Naive thymus-derived CD4-positive, alpha-beta T cell (primary cell): ENCODE results near the gene IZUMO1. TPM values are rescaled to one million over a fixed set of nuclear protein-coding genes. Genes with fewer than 3 reads are reported as not detected.
A peak's percentile ranks its signal among the peaks of the same experiment; 100 is the strongest.
"Not testable (repeated sequence)": the region's sequence is repeated elsewhere in the genome, so short reads cannot be mapped to it uniquely, and the experiment has no call there.

Experiments used
- ATAC-seq: fragments of 150-1000 bp; cut with Tn5 transposase; 2 replicates; pipeline ENCODE4 v1.10.0; 2021; ENCODE audit warnings: mild to moderate bottlenecking, moderate library complexity
- CTCF ChIA-PET: fragments of 350-600 bp; sonication (Branson Sonifier 250); formaldehyde crosslinking; loops from one replicate; lab custom pipeline; 2021; ENCODE audit warnings: antibody characterized with exemption; lab: Charles Lee
- POLR2A ChIA-PET: fragments of 350-600 bp; sonication (Branson Sonifier 250); formaldehyde crosslinking; loops from one replicate; lab custom pipeline; 2021; ENCODE audit warnings: antibody characterized with exemption, inconsistent platforms; lab: Charles Lee
- DNase-seq, 9 donors: peaks; one replicate each; pipeline versions ENCODE4 v3.0.0 to v3.0.0-alpha.2; 2020 to 2022; ENCODE audit warnings: mixed read lengths in 1 of 9
- H3K27ac ChIP-seq: one replicate; pipeline ENCODE4 v1.7.0; 2013; ENCODE audit warnings: mild to moderate bottlenecking, low read depth, low read length, moderate library complexity
- H3K27me3 ChIP-seq, 2 donors: one replicate each; pipeline ENCODE4 v1.7.0; 2013; ENCODE audit warnings: low read length in 2 of 2, mild to moderate bottlenecking in 2 of 2, moderate library complexity in 2 of 2; ENCODE audit not compliant: control insufficient read depth in 2 of 2, insufficient read depth in 2 of 2
- H3K36me3 ChIP-seq, 3 experiments: 1 replicate in 2 of 3; 2 replicates in 1 of 3; pipeline ENCODE4 v1.7.0; 2013; ENCODE audit warnings: low read length in 3 of 3, mild to moderate bottlenecking in 3 of 3, moderate library complexity in 1 of 3; ENCODE audit not compliant: insufficient read depth in 3 of 3, control insufficient read depth in 2 of 3
- H3K4me1 ChIP-seq, 2 donors: one replicate each; pipeline ENCODE4 v1.7.0; 2013; ENCODE audit warnings: low read length in 2 of 2, mild to moderate bottlenecking in 2 of 2, moderate library complexity in 1 of 2; ENCODE audit not compliant: control insufficient read depth in 2 of 2, insufficient read depth in 2 of 2
- H3K4me3 ChIP-seq: 2 replicates; pipeline ENCODE4 v1.7.0; 2013; ENCODE audit warnings: mild to moderate bottlenecking, low read length
- H3K9me3 ChIP-seq, 3 experiments: 1 replicate in 2 of 3; 2 replicates in 1 of 3; pipeline ENCODE4 v1.7.0; 2013; ENCODE audit warnings: low read length in 3 of 3; ENCODE audit not compliant: control insufficient read depth in 2 of 3
- H3K27ac Mint-ChIP-seq, 9 donors: one replicate each; pipeline ENCODE4 v1.8.0; 2020 to 2022; ENCODE audit warnings: mixed read lengths in 9 of 9, mild to moderate bottlenecking in 8 of 9, moderate library complexity in 5 of 9, inconsistent platforms in 2 of 9
- H3K27me3 Mint-ChIP-seq, 5 donors: one replicate each; pipeline ENCODE4 v1.8.0; 2021 to 2022; ENCODE audit warnings: mixed read lengths in 5 of 5, mild to moderate bottlenecking in 1 of 5
- H3K36me3 Mint-ChIP-seq, 5 donors: one replicate each; pipeline ENCODE4 v1.8.0; 2020 to 2022; ENCODE audit warnings: mixed read lengths in 5 of 5, mild to moderate bottlenecking in 3 of 5, inconsistent platforms in 1 of 5
- H3K4me1 Mint-ChIP-seq, 7 donors: one replicate each; pipeline ENCODE4 v1.8.0; 2020 to 2022; ENCODE audit warnings: mixed read lengths in 7 of 7, mild to moderate bottlenecking in 3 of 7, inconsistent platforms in 1 of 7
- H3K4me3 Mint-ChIP-seq, 10 donors: one replicate each; pipeline ENCODE4 v1.8.0; 2020 to 2022; ENCODE audit warnings: mild to moderate bottlenecking in 10 of 10, mixed read lengths in 10 of 10, moderate library complexity in 6 of 10, inconsistent platforms in 2 of 10
- H3K9me3 Mint-ChIP-seq, 11 donors: one replicate each; pipeline ENCODE4 v1.8.0; 2020 to 2022; ENCODE audit warnings: mixed read lengths in 11 of 11, mild to moderate bottlenecking in 4 of 11, inconsistent platforms in 1 of 11, moderate library complexity in 1 of 11
- intact Hi-C, 2 donors: fragments of 100-400 bp; cut with micrococcal nuclease; formaldehyde crosslinking; loops; one replicate each; pipeline ENCODE4 v1.15.1; 2023
- polyA plus RNA-seq, 2 donors: library from polyadenylated mRNA; unstranded; fragments of 300-500 nt; fragmentation: Illumina TruSeq; gene quantifications; one replicate each; pipeline ENCODE4 v1.2.3, GENCODE V29; 2021
- total RNA-seq, 6 experiments: library from RNA in 5 of 6; stranded (reverse) in 5 of 6; gene quantifications; 1 replicate in 5 of 6; 2 replicates in 1 of 6; pipeline ENCODE4 v1.2.3 and lab custom pipeline; 2021 to 2026

Gene IZUMO1
- total and polyA plus RNA-seq, 7 experiments from 2014 or later: not detected

DNA sequence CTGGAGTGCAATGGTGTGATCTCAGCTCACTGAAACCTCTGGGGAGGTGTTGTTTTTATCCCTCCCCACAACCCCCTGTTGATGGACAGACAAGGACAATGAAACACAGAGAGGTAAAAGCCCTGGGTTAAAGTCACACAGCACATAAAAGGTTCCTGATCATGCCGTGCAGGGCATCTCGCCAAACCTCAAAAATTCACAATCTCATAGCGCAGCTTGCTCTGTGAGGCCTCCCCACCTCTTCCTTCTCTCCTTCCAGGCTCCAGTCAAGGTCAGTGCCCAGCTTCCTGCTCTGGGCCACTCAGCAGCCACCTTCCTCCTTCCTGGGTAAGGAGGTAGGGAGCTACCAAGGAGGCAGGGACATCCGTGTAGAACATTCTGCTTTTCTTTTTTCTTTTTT, 48.7 kb downstream of the IZUMO1 start:
- Mint-ChIP-seq H3K27ac (no peak overlapping the region), H3K4me1 (peaks cover 7 to 18% (median 11%) of the 10 kb centered on the region in 7 donors), H3K27me3 (peaks cover 0 to 21% (median 10%) of the 10 kb centered on the region in 5 donors), H3K36me3 (peaks cover 0 to 14% (median 13%) of the 10 kb centered on the region in 5 donors), H3K4me3 (no peak overlapping the region), H3K9me3 (peaks cover 0 to 2% (median 0%) of the 10 kb centered on the region in 11 donors)
- no peak for DNase-seq
- peaks cover 0 to 3% (median 0%) of the 10 kb centered on the region in 3 experiments for H3K36me3 ChIP-seq
- intact Hi-C loops: loop anchor here in 1 of 2 donors (5.0 kb wide), 1 partner anchor 39 kb away; no protein-coding TSS in a partner anchor
- no peaks in the 10 kb centered on the region for H3K9me3 ChIP-seq
- POLR2A ChIA-PET: no interaction called here
- peaks cover 0 to 6% of the 10 kb centered on the region in 2 donors for H3K4me1 ChIP-seq
- H3K27me3 ChIP-seq: no peaks in the 10 kb centered on the region
- no peak overlapping the region for H3K27ac ChIP-seq
- CTCF ChIA-PET: no interaction called here
- H3K4me3 ChIP-seq: no peak overlapping the region
- no peak for ATAC-seq

DNA sequence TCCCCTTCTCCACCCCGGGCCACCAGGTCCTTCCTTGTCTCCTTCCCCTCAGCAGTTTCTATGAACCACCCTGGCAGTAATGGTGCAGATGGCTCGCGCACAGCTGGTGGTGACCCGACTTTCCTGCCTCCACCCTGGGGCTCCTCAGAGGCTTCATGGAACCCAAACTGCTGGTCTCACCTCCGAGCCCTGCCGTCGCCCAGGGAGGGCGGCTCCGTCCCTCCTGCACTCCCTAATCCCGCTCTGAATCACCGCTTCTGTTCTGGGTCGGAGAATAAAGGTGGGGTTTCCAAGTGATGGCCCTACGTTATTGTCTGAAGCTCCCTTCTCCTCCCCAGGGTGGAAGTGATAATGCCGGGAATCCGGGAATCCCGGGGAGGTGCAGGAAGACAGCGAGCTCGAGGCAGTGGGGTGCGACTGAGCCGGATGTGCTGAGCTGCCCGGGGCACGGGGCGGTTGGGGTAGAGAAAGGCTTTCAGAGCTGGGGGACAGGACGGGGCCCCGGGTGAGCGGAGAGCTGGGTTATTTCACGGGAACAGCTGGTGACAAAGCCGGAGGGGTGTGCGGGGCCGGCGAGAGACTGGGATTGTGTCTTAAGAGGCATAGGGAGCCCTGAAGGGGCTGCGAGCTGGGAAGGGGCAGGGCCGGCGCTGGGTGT, 50.2 kb downstream of the IZUMO1 start:
- Mint-ChIP-seq H3K36me3 (peaks cover 0 to 8% (median 6%) of the 10 kb centered on the region in 5 donors), H3K27ac (peak overlapping the region in 3 of 9 donors; percentile 18 to 72 (median 53)), H3K9me3 (no peaks in the 10 kb centered on the region), H3K4me1 (peaks cover 6 to 18% (median 8%) of the 10 kb centered on the region in 7 donors), H3K4me3 (peak overlapping the region in 9 of 10 donors; percentile 23 to 86 (median 69)), H3K27me3 (peaks cover 0 to 21% (median 10%) of the 10 kb centered on the region in 5 donors)
- no peaks in the 10 kb centered on the region for H3K27me3 ChIP-seq
- intact Hi-C loops: loop anchor here in 1 of 2 donors (1.0 to 5.0 kb wide), 2 partner anchors 21 to 41 kb away; no protein-coding TSS in a partner anchor
- DNase-seq: peak in 1 of 9 donors; percentile 7
- peak; percentile 40 for ATAC-seq
- no peaks in the 10 kb centered on the region for H3K9me3 ChIP-seq
- H3K4me1 ChIP-seq: peaks cover 0 to 6% of the 10 kb centered on the region in 2 donors
- ChIA-PET CTCF (interaction anchor here (1.2 to 1.4 kb wide), 2 partner anchors 23 to 77 kb away, joined by 3 to 4 read pairs; partner anchors contain the start of genes NTN5, RPL18 and SPHK2), POLR2A (interaction anchor here (0.9 to 1.4 kb wide), 3 partner anchors 17 to 48 kb away, joined by 3 to 4 read pairs (median 3); no protein-coding TSS in a partner anchor)
- H3K4me3 ChIP-seq: peak overlapping the region; percentile 20
- H3K36me3 ChIP-seq: no peaks in the 10 kb centered on the region
- no peak overlapping the region for H3K27ac ChIP-seq

DNA sequence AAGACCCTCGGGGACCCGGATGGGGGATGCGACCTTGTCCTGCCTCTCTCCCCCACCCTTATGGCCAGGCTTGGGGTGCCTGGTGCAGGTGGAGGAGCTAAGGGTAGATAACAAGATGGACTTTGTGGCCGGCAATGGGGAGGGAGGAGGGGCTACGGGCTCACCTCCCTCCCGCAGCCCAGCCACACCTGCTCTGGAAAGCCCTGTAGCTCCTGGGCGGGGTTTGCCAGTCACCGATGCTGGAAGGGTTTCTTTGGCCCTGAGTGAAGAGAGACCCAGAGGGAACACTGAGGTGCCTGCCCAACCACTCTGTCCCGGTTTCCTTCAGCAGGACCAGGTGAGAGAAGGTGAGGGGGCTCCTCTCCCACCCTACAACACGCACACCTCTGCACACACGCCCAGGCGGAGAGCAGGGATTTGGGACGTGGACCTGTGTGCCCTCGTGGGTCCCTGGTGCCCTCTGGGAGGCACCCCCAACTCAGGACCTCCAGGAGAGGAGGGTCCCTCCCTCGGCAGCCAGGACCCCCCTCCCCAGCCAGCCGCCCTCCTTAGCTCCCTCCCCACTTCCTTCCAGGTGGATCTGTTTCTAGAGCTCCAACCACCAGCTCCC, 50.9 kb downstream of the IZUMO1 start, which contains the start of gene FUT2:
TSS of gene FUT2 (plus strand) at position 229 of the 610 bp plus-strand sequence. CDS start 6,986 bp downstream, outside the sequence.
- Histone ChIP-seq H3K4me1 (peaks cover 0 to 6% of the 10 kb centered on the region in 2 donors), H3K27ac (no peak within 1 kb of the TSS), H3K9me3 (no peaks in the 10 kb centered on the region), H3K36me3 (no peaks in the 10 kb centered on the region), H3K27me3 (no peaks in the 10 kb centered on the region), H3K4me3 (peak within 1 kb of the TSS; percentile 20)
- Mint-ChIP-seq H3K4me3 (peak within 1 kb of the TSS in 9 of 10 donors; percentile 23 to 86 (median 69)), H3K4me1 (peaks cover 6 to 18% (median 8%) of the 10 kb centered on the region in 7 donors), H3K27ac (peak within 1 kb of the TSS in 4 of 9 donors; percentile 18 to 72 (median 42)), H3K9me3 (no peaks in the 10 kb centered on the region), H3K36me3 (peaks cover 0 to 7% (median 5%) of the 10 kb centered on the region in 5 donors), H3K27me3 (peaks cover 0 to 21% (median 10%) of the 10 kb centered on the region in 5 donors)
- ATAC-seq: no peak
- ChIA-PET CTCF (interaction anchor here (1.2 to 1.4 kb wide), 2 partner anchors 23 to 77 kb away, joined by 3 to 4 read pairs; partner anchors contain the start of genes NTN5, RPL18 and SPHK2), POLR2A (interaction anchor here (0.5 to 1.4 kb wide), 3 partner anchors 35 to 895 kb away, joined by 3 to 4 read pairs (median 3); no protein-coding TSS in a partner anchor)
- no peak for DNase-seq
- intact Hi-C loops: loop anchor here in 1 of 2 donors (1.0 to 5.0 kb wide), 2 partner anchors 21 to 41 kb away; no protein-coding TSS in a partner anchor

DNA sequence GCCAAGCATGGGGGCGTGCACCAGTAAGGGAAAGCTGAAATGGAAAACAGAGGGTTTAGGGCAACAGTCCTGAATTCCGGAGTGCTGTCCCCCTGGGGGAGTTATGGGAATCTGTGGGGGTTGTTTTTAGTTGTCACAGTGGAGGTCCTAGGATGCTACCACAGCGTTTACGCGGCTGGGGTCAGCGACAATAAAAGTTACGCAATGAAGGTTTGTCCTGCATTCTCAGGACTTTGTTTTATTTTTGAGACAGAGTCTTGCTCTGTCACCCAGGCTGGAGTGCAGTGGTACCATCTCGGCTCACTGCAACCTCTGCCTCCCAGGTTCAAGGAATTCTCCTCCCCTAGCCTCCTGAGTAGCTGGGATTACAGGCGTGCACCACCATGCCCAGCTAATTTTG, 53.1 kb downstream of the IZUMO1 start:
- H3K9me3 ChIP-seq, H3K4me3 Mint-ChIP-seq, H3K4me3 ChIP-seq, ATAC-seq, H3K27me3 ChIP-seq, POLR2A ChIA-PET, H3K36me3 Mint-ChIP-seq, H3K4me1 ChIP-seq, DNase-seq, H3K9me3 Mint-ChIP-seq, H3K27ac Mint-ChIP-seq, intact Hi-C loops, H3K36me3 ChIP-seq, H3K27ac ChIP-seq: not testable (repeated sequence)
- CTCF ChIA-PET: interaction anchor here (2.2 kb wide), 1 partner anchor 19 kb away, joined by 8 read pairs; no protein-coding TSS in a partner anchor
- peaks cover 0 to 17% (median 10%) of the 10 kb centered on the region in 5 donors for H3K27me3 Mint-ChIP-seq
- peaks cover 6 to 15% (median 8%) of the 10 kb centered on the region in 7 donors for H3K4me1 Mint-ChIP-seq

Other genes with a start within 250 kb of the IZUMO1 start
- 10 to 100 TPM in 4 of 5 experiments, 1 to 10 TPM in 1; 5.3 to 21.4 (median 19.2) TPM for gene LMTK3, start 235.1 kb downstream of the IZUMO1 start, total RNA-seq
- under 1 TPM in 1 of 2 donors, not detected in 1; 0.03 TPM for gene LMTK3, start 235.1 kb downstream of the IZUMO1 start, polyA plus RNA-seq
- gene SULT2B1, start 194.7 kb downstream of the IZUMO1 start, total RNA-seq: not detected
- gene SULT2B1, start 194.7 kb downstream of the IZUMO1 start, polyA plus RNA-seq: under 1 TPM in 1 of 2 donors, not detected in 1; 0.41 TPM
- not detected for gene SPACA4, start 140.2 kb downstream of the IZUMO1 start, total RNA-seq
- gene SPACA4, start 140.2 kb downstream of the IZUMO1 start, polyA plus RNA-seq: not detected
- 1 to 10 TPM in 3 of 5 experiments, under 1 TPM in 1, not detected in 1; 0.80 to 3.7 (median 2.9) TPM for gene FAM83E, start 131.8 kb downstream of the IZUMO1 start, total RNA-seq
- gene FAM83E, start 131.8 kb downstream of the IZUMO1 start, polyA plus RNA-seq: under 1 TPM in 1 of 2 donors, not detected in 1; 0.66 TPM
- gene RPL18, start 127.7 kb downstream of the IZUMO1 start, total RNA-seq: 1,000 to 10,000 TPM; 1,570 to 2,826 (median 2,745) TPM
- 1,000 to 10,000 TPM; 2,813 to 2,817 TPM for gene RPL18, start 127.7 kb downstream of the IZUMO1 start, polyA plus RNA-seq
- 10 to 100 TPM; 20.1 to 34.7 (median 30.5) TPM for gene SPHK2, start 127.4 kb downstream of the IZUMO1 start, total RNA-seq
- gene SPHK2, start 127.4 kb downstream of the IZUMO1 start, polyA plus RNA-seq: 10 to 100 TPM; 11.2 to 11.7 TPM
- gene DBP, start 109.5 kb downstream of the IZUMO1 start, total RNA-seq: 10 to 100 TPM; 11.9 to 79.9 (median 33.2) TPM
- gene DBP, start 109.5 kb downstream of the IZUMO1 start, polyA plus RNA-seq: 100 to 1,000 TPM in 1 of 2 donors, 10 to 100 TPM in 1; 61.7 to 130 TPM
- gene CA11, start 100.7 kb downstream of the IZUMO1 start, total RNA-seq: 10 to 100 TPM in 4 of 5 experiments, 1 to 10 TPM in 1; 7.5 to 20.5 (median 12.5) TPM
- 1 to 10 TPM; 6.3 to 8.0 TPM for gene CA11, start 100.7 kb downstream of the IZUMO1 start, polyA plus RNA-seq
- 1 to 10 TPM in 4 of 5 experiments, under 1 TPM in 1; 0.99 to 5.9 (median 3.0) TPM for gene NTN5, start 73.9 kb downstream of the IZUMO1 start, total RNA-seq
- under 1 TPM; 0.41 to 0.59 TPM for gene NTN5, start 73.9 kb downstream of the IZUMO1 start, polyA plus RNA-seq
- not detected for gene FUT2, start 50.9 kb downstream of the IZUMO1 start, total RNA-seq
- gene FUT2, start 50.9 kb downstream of the IZUMO1 start, polyA plus RNA-seq: under 1 TPM; 0.09 to 0.78 TPM
- gene MAMSTR, start 27.2 kb downstream of the IZUMO1 start, total RNA-seq: 1 to 10 TPM in 3 of 5 experiments, under 1 TPM in 2; 0.80 to 2.1 (median 1.3) TPM
- gene MAMSTR, start 27.2 kb downstream of the IZUMO1 start, polyA plus RNA-seq: under 1 TPM; 0.25 to 0.87 TPM
- under 1 TPM in 2 of 5 experiments, not detected in 3; 0.12 to 0.21 TPM for gene RASIP1, start 6.3 kb downstream of the IZUMO1 start, total RNA-seq
- gene RASIP1, start 6.3 kb downstream of the IZUMO1 start, polyA plus RNA-seq: under 1 TPM; 0.12 to 0.65 TPM
- gene FUT1, start 5.7 kb upstream of the IZUMO1 start, total RNA-seq: under 1 TPM in 1 of 5 experiments, not detected in 4; 0.17 TPM
- gene FUT1, start 5.7 kb upstream of the IZUMO1 start, polyA plus RNA-seq: not detected
- gene FGF21, start 8.6 kb upstream of the IZUMO1 start, total RNA-seq: not detected
- not detected for gene FGF21, start 8.6 kb upstream of the IZUMO1 start, polyA plus RNA-seq
- 10 to 100 TPM; 16.7 to 53.1 (median 22.5) TPM for gene BCAT2, start 64.1 kb upstream of the IZUMO1 start, total RNA-seq
- 10 to 100 TPM; 25.5 to 30.9 TPM for gene BCAT2, start 64.1 kb upstream of the IZUMO1 start, polyA plus RNA-seq
- gene HSD17B14, start 89.6 kb upstream of the IZUMO1 start, total RNA-seq: 1 to 10 TPM in 2 of 5 experiments, under 1 TPM in 2, not detected in 1; 0.38 to 2.9 (median 1.2) TPM
- 1 to 10 TPM in 1 of 2 donors, under 1 TPM in 1; 0.66 to 1.7 TPM for gene HSD17B14, start 89.6 kb upstream of the IZUMO1 start, polyA plus RNA-seq
- 1 to 10 TPM; 2.1 to 7.4 (median 4.0) TPM for gene PLEKHA4, start 121.7 kb upstream of the IZUMO1 start, total RNA-seq
- gene PLEKHA4, start 121.7 kb upstream of the IZUMO1 start, polyA plus RNA-seq: 1 to 10 TPM; 2.6 to 5.6 TPM
- gene PPP1R15A, start 125.5 kb upstream of the IZUMO1 start, total RNA-seq: 1,000 to 10,000 TPM in 1 of 5 experiments, 100 to 1,000 TPM in 1, 10 to 100 TPM in 3; 31.5 to 1,030 (median 71.9) TPM
- 10 to 100 TPM; 23.0 to 29.8 TPM for gene PPP1R15A, start 125.5 kb upstream of the IZUMO1 start, polyA plus RNA-seq
- not detected for gene TULP2, start 151.8 kb upstream of the IZUMO1 start, total RNA-seq
- not detected for gene TULP2, start 151.8 kb upstream of the IZUMO1 start, polyA plus RNA-seq
- gene NUCB1, start 153.4 kb upstream of the IZUMO1 start, total RNA-seq: 100 to 1,000 TPM; 128 to 252 (median 142) TPM
- gene NUCB1, start 153.4 kb upstream of the IZUMO1 start, polyA plus RNA-seq: 100 to 1,000 TPM in 1 of 2 donors, 10 to 100 TPM in 1; 70.5 to 150 TPM
- gene DHDH, start 186.8 kb upstream of the IZUMO1 start, total RNA-seq: 1 to 10 TPM; 1.1 to 1.7 (median 1.3) TPM
- gene DHDH, start 186.8 kb upstream of the IZUMO1 start, polyA plus RNA-seq: 1 to 10 TPM; 1.0 to 2.7 TPM
- 100 to 1,000 TPM in 3 of 5 experiments, 10 to 100 TPM in 2; 78.7 to 355 (median 122) TPM for gene BAX, start 208.0 kb upstream of the IZUMO1 start, total RNA-seq
- 10 to 100 TPM; 49.1 to 66.3 TPM for gene BAX, start 208.0 kb upstream of the IZUMO1 start, polyA plus RNA-seq
- 1,000 to 10,000 TPM in 4 of 5 experiments, 100 to 1,000 TPM in 1; 888 to 1,929 (median 1,286) TPM for gene FTL, start 218.4 kb upstream of the IZUMO1 start, total RNA-seq
- gene FTL, start 218.4 kb upstream of the IZUMO1 start, polyA plus RNA-seq: 1,000 to 10,000 TPM; 3,820 to 4,967 TPM
- 10 to 100 TPM; 27.3 to 82.3 (median 50.7) TPM for gene GYS1, start 246.4 kb upstream of the IZUMO1 start, total RNA-seq
- 10 to 100 TPM; 22.6 to 40.3 TPM for gene GYS1, start 246.4 kb upstream of the IZUMO1 start, polyA plus RNA-seq
- gene RUVBL2, start 247.0 kb upstream of the IZUMO1 start, total RNA-seq: 10 to 100 TPM; 23.4 to 94.0 (median 24.1) TPM
- 10 to 100 TPM; 58.7 to 72.9 TPM for gene RUVBL2, start 247.0 kb upstream of the IZUMO1 start, polyA plus RNA-seq